ENCODE measurements around the gene BMPR1A.

- no peak for TF ChIP-seq EZH2phosphoT487 (IDR thresholded peaks at IDR 0.05; ENCODE audit: borderline replicate concordance, low read depth, low read length)
- TF ChIP-seq CTCF (conservative IDR thresholded peaks at IDR 0.05; ENCODE audit: low read length): no peak
These were observed 37.3 kb downstream of the BMPR1A start for GRCh38 chr10:86793696-86794095.

Measured in OCI-LY7 (cell line).